ENCODE results near the gene WDTC1. TPM values are rescaled to one million over a fixed set of nuclear protein-coding genes. Genes with fewer than 3 reads are reported as not detected.
A peak's percentile ranks its signal among the peaks of the same experiment; 100 is the strongest.

The WDTC1 gene
- total RNA-seq, 2 experiments from 2014 or later: 32.2 to 33.3 TPM

DNA sequence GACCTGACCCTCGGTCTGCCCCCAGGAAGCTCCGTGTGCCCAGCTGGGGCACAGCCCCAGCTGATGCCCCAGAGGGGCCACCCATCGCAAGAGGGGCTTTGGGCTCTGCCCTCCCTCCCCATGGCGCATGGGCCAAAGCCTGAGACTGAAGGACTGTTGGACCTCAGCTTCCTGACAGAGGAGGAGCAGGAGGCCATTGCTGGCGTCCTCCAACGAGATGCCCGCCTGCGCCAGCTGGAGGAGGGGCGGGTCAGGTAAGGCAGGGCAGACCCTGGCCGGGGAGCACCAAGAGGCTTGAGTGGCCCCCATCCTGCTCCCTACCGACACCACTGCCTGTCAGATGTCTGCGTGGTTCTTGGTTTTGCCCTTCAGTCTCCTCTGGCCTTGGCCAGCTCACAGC lies 110.8 kb downstream of the WDTC1 start:
- peaks cover 22% of the 10 kb centered on the region for H3K36me3 Mint-ChIP-seq (ENCODE audit: low read depth)
- H3K27ac Mint-ChIP-seq: no peak overlapping the region
- H3K27me3 Mint-ChIP-seq: no peaks in the 10 kb centered on the region
- H3K4me3 Mint-ChIP-seq: peak overlapping the region; percentile 61
- peaks cover 42% of the 10 kb centered on the region for H3K4me1 Mint-ChIP-seq
- H3K9me3 Mint-ChIP-seq: no peaks in the 10 kb centered on the region
- ChIA-PET POLR2A (no interaction called here), CTCF (interaction anchor here (0.5 to 9.0 kb wide), 8 partner anchors 11 to 884 kb away, joined by 3 to 68 read pairs (median 4); partner anchors contain the start of gene MAP3K6)
- no peak for DNase-seq

DNA sequence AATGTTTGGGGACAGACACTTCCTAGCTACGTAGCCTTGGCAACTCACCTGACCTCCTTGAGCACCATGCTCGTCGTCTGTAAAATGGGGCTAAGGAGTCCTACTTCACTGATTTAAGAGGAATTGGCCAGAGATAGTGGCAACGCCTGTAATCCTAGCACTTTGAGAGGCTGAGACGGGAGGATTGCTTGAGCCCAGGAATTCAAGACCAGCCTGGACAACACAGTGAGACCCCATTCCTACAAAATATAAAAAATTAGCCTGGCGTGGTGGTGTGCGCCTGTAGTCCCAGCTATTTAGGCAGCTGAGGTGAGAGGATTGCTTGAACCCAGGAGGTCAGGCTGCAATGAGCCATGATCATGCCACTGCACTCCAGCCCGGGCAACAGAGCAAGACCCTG lies 111.9 kb downstream of the WDTC1 start:
- peaks cover 22% of the 10 kb centered on the region for H3K36me3 Mint-ChIP-seq (ENCODE audit: low read depth)
- H3K9me3 Mint-ChIP-seq: no peaks in the 10 kb centered on the region
- POLR2A ChIA-PET: no interaction called here
- no peaks in the 10 kb centered on the region for H3K27me3 Mint-ChIP-seq
- peaks cover 34% of the 10 kb centered on the region for H3K4me1 Mint-ChIP-seq
- no peak for DNase-seq
- no peak overlapping the region for H3K27ac Mint-ChIP-seq
- no peak overlapping the region for H3K4me3 Mint-ChIP-seq
- CTCF ChIA-PET: interaction anchor here (0.6 to 9.0 kb wide), 6 partner anchors 11 to 379 kb away, joined by 3 to 68 read pairs (median 6); partner anchors contain the start of gene MAP3K6

DNA sequence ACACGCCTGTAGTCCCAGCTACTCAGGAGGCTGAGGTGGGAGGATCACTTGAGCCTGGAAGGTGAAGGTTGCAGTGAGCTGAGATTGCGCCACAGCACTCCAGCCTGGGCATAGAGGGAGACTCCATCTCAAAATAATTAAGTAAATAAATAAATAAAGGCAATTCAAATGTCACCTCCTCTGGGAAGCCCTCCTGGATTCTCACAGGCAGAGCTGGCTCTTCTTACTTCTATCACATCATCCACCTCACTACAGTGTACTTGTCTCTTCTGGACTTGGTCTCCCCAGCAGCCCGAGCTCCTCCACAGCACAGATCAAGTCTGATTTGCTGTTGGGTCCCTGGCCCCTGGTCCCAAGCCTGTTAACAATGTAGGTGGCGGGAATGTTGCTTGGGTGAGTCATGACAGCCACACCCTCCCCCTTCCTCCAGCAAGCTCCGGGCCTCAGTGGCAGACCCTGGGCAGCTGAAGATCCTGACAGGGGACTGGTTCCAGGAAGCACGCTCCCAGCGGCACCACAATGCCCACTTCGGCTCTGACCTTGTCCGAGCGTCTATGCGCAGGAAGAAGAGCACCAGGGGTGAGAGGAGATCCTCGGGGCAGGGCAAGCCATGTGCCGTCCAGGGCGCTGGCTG lies 112.7 kb downstream of the WDTC1 start:
- H3K27ac Mint-ChIP-seq: peak overlapping the region; percentile 41
- POLR2A ChIA-PET: no interaction called here
- peaks cover 31% of the 10 kb centered on the region for H3K4me1 Mint-ChIP-seq

DNA sequence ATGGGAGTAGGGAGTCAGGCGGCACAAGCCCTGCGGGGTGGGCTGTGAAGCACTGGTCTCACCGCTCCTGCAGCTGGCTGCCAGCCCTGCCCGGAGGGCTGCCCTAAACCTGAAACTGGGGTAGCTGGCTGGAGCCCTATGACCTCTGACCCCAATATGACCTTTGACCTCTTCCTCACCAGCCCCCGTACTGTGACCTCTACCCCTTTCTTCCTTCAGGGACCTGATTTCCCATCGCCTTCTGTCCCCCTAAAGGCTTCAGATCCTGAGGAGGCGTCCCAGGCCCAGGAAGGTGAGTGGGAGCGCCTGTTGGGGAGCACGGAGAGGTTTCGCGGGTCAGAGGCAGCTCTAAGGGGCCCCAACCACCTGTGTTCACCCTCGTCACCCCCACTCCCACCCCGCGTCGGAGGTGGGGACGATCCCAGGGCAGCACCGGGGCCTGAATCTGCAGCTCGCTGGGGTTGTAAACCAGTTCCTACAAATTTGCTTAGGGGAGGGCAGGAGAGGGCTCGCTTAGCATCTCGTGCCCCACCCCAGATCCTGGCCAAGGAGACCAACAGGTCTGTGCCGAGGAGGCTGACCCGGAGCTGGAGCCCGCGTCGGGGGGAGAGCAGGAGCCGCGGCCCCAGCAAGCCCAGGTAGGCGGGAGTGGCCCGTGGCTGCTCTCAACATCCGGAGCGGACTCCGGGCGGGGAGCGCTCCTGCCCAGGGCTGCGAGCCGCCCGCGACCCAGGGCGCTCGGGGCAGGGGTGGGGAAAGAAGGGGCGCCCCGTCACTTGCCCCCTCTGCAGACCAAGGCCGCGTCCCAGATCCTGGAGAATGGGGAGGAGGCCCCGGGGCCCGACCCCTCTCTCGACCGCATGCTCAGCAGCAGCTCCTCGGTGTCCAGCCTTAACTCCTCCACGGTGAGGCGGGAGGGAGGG lies 114.7 kb downstream of the WDTC1 start:
- Mint-ChIP-seq H3K9me3 (no peaks in the 10 kb centered on the region), H3K4me1 (peaks cover 22% of the 10 kb centered on the region), H3K27ac (no peak overlapping the region), H3K27me3 (no peaks in the 10 kb centered on the region), H3K4me3 (peak overlapping the region; percentile 44), H3K36me3 (ENCODE audit: low read depth) (peaks cover 19% of the 10 kb centered on the region)
- DNase-seq: peak; percentile 45
- ChIA-PET CTCF (interaction anchor here (0.6 to 2.3 kb wide), 6 partner anchors 12 to 48 kb away, joined by 3 to 6 read pairs (median 3); partner anchors contain the start of gene MAP3K6), POLR2A (no interaction called here)

More for the DNA sequence above, 112.7 kb downstream of the WDTC1 start:
- Mint-ChIP-seq H3K9me3 (no peaks in the 10 kb centered on the region), H3K27me3 (no peaks in the 10 kb centered on the region), H3K4me3 (no peak overlapping the region), H3K36me3 (ENCODE audit: low read depth) (peaks cover 24% of the 10 kb centered on the region)
- no peak for DNase-seq
- CTCF ChIA-PET: interaction anchor here (1.4 to 9.0 kb wide), 3 partner anchors 10 to 46 kb away, joined by 5 to 68 read pairs (median 17); partner anchors contain the start of gene MAP3K6

DNA sequence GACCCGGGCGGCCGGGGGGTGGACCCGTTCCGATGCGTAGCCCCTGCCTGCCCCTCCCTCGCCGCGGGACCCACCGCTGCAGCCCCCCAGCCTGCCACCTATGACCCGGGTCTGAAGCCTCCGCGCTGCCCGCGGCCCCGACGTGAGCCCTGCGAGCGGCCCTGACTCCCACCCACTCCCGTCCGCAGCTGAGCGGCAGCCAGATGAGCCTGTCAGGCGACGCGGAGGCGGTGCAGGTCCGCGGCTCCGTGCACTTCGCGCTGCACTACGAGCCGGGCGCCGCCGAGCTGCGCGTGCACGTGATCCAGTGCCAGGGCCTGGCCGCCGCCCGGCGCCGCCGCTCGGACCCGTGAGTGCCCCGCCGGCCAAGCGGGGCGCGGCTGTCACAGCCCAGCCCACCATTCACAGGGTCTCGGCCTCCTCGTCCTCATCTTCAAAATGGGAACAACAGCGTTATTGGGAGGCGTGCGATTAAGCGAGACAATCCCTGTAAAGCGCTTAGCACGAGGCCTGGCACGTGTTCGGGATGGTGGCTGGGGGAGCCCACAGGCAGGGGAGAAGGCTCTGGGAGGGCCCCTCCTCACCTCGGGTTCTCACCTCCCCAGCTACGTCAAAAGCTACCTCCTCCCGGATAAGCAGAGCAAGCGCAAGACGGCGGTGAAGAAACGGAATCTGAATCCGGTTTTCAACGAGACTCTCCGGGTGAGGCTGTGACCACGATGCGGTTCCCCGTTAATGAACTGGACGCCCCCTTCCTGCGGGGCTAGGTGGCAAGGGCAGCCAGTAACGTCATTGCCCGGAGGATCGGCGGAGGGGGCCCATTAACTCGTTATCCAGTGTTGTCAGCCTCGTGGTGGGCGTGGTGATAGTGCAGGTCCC lies 115.6 kb downstream of the WDTC1 start:
- POLR2A ChIA-PET: interaction anchor here (0.6 kb wide), 1 partner anchor 12 kb away, joined by 4 read pairs; no protein-coding TSS in a partner anchor
- H3K4me3 Mint-ChIP-seq: no peak overlapping the region
- no peaks in the 10 kb centered on the region for H3K9me3 Mint-ChIP-seq
- no peak for DNase-seq
- H3K27me3 Mint-ChIP-seq: no peaks in the 10 kb centered on the region
- H3K27ac Mint-ChIP-seq: no peak overlapping the region
- peaks cover 16% of the 10 kb centered on the region for H3K36me3 Mint-ChIP-seq (ENCODE audit: low read depth)
- peaks cover 19% of the 10 kb centered on the region for H3K4me1 Mint-ChIP-seq
- CTCF ChIA-PET: interaction anchor here (1.3 to 2.3 kb wide), 4 partner anchors 13 to 49 kb away, joined by 3 to 6 read pairs (median 4); no protein-coding TSS in a partner anchor

DNA sequence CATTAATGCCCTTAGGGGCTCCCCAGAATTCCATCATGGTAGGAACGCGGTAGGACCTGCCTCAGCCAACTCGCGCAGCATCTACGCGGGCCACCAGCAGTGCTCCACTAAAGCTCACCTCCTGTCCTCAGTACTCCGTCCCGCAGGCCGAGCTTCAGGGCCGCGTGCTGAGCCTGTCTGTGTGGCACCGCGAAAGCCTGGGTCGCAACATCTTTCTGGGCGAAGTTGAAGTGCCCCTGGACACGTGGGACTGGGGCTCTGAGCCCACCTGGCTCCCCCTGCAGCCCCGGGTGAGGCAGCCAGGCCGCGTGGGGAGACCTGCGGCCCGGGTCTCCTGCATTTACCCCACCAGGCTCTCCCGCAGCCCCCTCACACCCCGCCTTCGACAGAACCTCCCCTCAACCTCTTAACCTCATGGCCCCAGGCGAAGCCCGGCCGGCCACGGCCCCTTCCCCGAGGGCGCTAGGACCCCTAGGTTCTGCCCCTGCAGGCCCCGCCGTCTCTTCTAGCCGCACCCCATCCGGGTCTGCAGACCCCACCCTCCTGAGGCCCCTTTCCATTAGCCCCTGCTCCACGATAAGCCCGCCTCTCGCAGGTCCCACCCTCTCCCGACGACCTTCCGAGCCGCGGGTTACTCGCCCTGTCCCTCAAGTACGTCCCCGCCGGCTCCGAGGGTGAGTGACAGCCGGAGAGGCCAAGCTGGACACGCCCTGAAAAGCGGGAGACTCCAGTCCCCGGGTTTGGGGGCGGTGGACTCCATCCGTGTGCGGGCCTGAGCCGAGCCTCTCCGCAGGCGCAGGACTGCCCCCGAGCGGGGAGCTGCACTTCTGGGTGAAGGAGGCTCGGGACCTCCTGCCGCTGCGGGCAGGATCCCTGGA lies 116.5 kb downstream of the WDTC1 start:
- CTCF ChIA-PET: interaction anchor here (0.7 to 1.4 kb wide), 2 partner anchors 12 to 50 kb away, joined by 3 read pairs; no protein-coding TSS in a partner anchor
- peaks cover 21% of the 10 kb centered on the region for H3K4me1 Mint-ChIP-seq
- H3K27ac Mint-ChIP-seq: no peak overlapping the region
- H3K9me3 Mint-ChIP-seq: no peaks in the 10 kb centered on the region
- no peaks in the 10 kb centered on the region for H3K27me3 Mint-ChIP-seq
- no peak for DNase-seq
- POLR2A ChIA-PET: interaction anchor here (0.6 kb wide), 1 partner anchor 13 kb away, joined by 4 read pairs; no protein-coding TSS in a partner anchor
- peaks cover 11% of the 10 kb centered on the region for H3K36me3 Mint-ChIP-seq (ENCODE audit: low read depth)
- no peak overlapping the region for H3K4me3 Mint-ChIP-seq

DNA sequence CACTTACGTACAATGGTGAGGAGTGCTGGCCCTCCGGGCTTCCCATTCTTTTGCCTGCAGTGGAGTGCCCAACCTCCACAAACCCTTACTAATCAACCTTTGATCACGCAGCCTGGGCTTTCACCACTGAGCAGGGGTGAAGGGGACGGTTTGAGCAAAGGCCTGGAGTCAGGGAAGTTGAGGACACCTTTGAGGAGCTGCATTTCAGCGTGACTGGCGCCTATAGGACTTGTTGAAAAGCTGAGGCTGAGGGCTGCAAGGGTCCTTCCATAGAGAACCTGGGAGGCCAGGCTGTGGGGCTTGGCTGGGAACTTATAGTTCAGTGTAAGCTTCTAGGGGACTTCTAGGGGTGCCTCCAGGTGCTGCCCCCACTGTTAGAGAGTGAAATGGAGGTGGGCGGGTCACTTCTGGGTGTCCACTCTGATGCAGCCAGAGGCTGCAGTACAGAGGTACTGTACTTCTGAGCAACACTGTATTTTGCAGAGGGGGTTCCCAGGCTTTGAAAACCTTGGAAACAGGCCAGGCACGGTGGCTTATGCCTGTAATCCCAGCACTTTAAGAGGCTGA lies 117.2 kb downstream of the WDTC1 start:
- DNase-seq: no peak
- POLR2A ChIA-PET: no interaction called here
- Mint-ChIP-seq H3K27ac (no peak overlapping the region), H3K27me3 (no peaks in the 10 kb centered on the region), H3K4me3 (no peak overlapping the region), H3K36me3 (ENCODE audit: low read depth) (peaks cover 7% of the 10 kb centered on the region), H3K4me1 (peaks cover 23% of the 10 kb centered on the region), H3K9me3 (no peaks in the 10 kb centered on the region)
- CTCF ChIA-PET: interaction anchor here (0.7 kb wide), 1 partner anchor 11 kb away, joined by 3 read pairs; no protein-coding TSS in a partner anchor

DNA sequence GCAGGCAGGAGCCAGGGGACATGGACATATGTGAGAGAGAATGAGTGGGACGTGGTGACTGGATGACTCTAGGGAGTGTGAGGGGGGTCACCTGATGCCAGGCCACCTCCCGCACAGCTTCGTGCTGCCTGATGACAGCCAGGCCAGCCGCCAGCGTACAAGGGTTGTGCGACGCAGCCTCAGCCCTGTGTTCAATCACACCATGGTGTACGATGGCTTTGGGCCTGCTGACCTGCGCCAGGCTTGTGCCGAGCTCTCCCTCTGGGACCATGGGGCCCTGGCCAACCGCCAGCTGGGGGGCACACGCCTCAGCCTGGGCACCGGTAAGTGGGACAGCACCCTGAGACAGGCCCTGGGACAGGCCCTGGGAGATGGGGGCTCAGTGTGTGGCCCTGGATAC lies 118.7 kb downstream of the WDTC1 start:
- no peak overlapping the region for H3K27ac Mint-ChIP-seq
- no peak overlapping the region for H3K4me3 Mint-ChIP-seq
- H3K36me3 Mint-ChIP-seq (ENCODE audit: low read depth): peaks cover 3% of the 10 kb centered on the region
- POLR2A ChIA-PET: interaction anchor here (0.6 kb wide), 1 partner anchor 9 kb away, joined by 4 read pairs; no protein-coding TSS in a partner anchor
- no peaks in the 10 kb centered on the region for H3K27me3 Mint-ChIP-seq
- CTCF ChIA-PET: interaction anchor here (0.8 to 4.8 kb wide), 5 partner anchors 10 to 42 kb away, joined by 3 to 21 read pairs (median 3); no protein-coding TSS in a partner anchor
- no peaks in the 10 kb centered on the region for H3K9me3 Mint-ChIP-seq
- no peak for DNase-seq
- H3K4me1 Mint-ChIP-seq: peaks cover 27% of the 10 kb centered on the region

DNA sequence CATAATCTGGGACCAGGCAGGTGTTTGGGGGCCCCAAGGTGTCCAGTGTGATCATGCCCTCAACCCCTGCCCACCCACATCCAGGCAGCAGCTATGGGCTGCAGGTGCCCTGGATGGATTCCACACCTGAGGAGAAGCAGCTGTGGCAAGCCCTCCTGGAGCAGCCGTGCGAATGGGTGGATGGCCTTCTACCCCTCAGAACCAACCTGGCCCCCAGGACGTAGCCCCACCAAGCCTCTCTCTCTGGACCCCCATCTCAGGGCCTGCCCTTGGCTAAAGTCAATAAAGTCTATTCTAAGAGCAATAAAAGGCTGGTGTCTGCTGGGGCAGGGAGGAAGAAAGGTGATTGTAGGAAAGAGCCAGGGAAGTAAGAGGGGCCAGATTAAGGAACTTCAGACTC lies 119.2 kb downstream of the WDTC1 start:
- DNase-seq: no peak
- no peaks in the 10 kb centered on the region for H3K9me3 Mint-ChIP-seq
- H3K27me3 Mint-ChIP-seq: no peaks in the 10 kb centered on the region
- H3K4me1 Mint-ChIP-seq: peaks cover 27% of the 10 kb centered on the region
- no peak overlapping the region for H3K4me3 Mint-ChIP-seq
- H3K36me3 Mint-ChIP-seq (ENCODE audit: low read depth): peaks cover 3% of the 10 kb centered on the region
- peak overlapping the region; percentile 31 for H3K27ac Mint-ChIP-seq
- ChIA-PET POLR2A (interaction anchor here (0.6 kb wide), 1 partner anchor 10 kb away, joined by 4 read pairs; no protein-coding TSS in a partner anchor), CTCF (interaction anchor here (0.6 to 4.8 kb wide), 7 partner anchors 11 to 82 kb away, joined by 3 to 21 read pairs (median 4); partner anchors contain the start of gene SYTL1)

DNA sequence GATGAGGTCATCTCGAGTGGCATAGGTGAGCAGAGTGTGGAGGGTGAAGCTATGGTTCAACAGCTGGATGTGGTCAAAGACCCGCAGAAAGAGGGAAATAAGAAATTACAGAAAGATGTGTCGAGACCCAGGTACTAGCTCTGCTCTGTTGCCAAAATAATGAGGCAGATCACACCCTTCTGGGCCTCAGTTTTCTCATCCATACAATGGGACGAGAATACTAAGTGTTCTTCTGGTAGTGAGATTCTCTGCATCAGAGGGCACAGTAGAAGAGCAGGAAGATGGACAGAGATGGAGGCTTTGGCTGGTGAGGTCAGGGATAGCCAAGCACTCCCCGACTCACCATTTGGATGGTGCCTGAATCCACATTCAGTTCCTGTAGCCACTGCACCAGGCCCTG lies 121.3 kb downstream of the WDTC1 start:
- ChIA-PET CTCF (interaction anchor here (1.0 to 4.9 kb wide), 6 partner anchors 11 to 213 kb away, joined by 3 to 68 read pairs (median 28); partner anchors contain the start of genes MAP3K6 and SYTL1), POLR2A (no interaction called here)
- peak overlapping the region; percentile 26 for H3K27ac Mint-ChIP-seq
- H3K4me1 Mint-ChIP-seq: peaks cover 37% of the 10 kb centered on the region
- peaks cover 3% of the 10 kb centered on the region for H3K36me3 Mint-ChIP-seq (ENCODE audit: low read depth)
- H3K9me3 Mint-ChIP-seq: no peaks in the 10 kb centered on the region
- H3K27me3 Mint-ChIP-seq: peaks cover 3% of the 10 kb centered on the region
- no peak overlapping the region for H3K4me3 Mint-ChIP-seq
- no peak for DNase-seq

DNA sequence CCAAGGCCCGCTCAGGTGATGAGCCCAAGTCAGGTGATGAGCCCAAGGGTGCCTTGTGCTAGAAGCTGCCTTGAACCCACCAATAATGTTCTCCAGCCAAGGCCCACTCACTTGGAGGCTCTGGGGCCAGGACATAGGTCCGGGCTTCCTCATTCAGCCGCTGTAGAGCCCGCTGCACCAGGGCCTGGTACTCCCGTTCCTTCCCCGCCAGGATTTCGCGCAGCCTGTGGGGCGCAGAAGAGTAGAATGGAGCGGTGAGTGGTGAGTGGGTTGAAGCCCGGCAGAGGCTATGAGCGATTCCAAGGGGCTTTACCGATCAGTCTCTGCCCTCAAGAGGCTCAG lies 121.8 kb downstream of the WDTC1 start:
- POLR2A ChIA-PET: no interaction called here
- Mint-ChIP-seq H3K27ac (peak overlapping the region; percentile 26), H3K9me3 (no peaks in the 10 kb centered on the region)

More for the DNA sequence above, 121.8 kb downstream of the WDTC1 start:
- Mint-ChIP-seq H3K36me3 (ENCODE audit: low read depth) (peaks cover 3% of the 10 kb centered on the region), H3K4me1 (peaks cover 43% of the 10 kb centered on the region), H3K27me3 (peaks cover 3% of the 10 kb centered on the region), H3K4me3 (peak overlapping the region; percentile 25)
- CTCF ChIA-PET: interaction anchor here (1.0 to 4.9 kb wide), 8 partner anchors 11 to 212 kb away, joined by 3 to 68 read pairs (median 14); partner anchors contain the start of genes MAP3K6 and SYTL1
- no peak for DNase-seq

Measured in activated CD4-positive, alpha-beta T cell treated with anti-CD3 and anti-CD28 coated beads, Interleukin-2, amount 10 ng/mL, durations not matched to agents 7 days and 5 days (primary cell).